Anterior cingulate cortex (tissue), 58 donors: Measurements from ENCODE around the gene SLC35A1.
A peak's percentile ranks its signal among the peaks of the same experiment; 100 is the strongest.
"Not testable (repeated sequence)": the region's sequence is repeated elsewhere in the genome, so short reads cannot be mapped to it uniquely, and the experiment has no call there.

Experiments
- DNase-seq, 58 donors: peaks; one replicate each; lab custom pipeline; 2025; lab: John Stamatoyannopoulos, UW

The SLC35A1 gene

GRCh38 chr6:87472525-87473418 lies at the start of gene SLC35A1:
TSS of gene SLC35A1 (plus strand) at chr6:87472974. CDS start at chr6:87473004, 30 bp downstream.
- peak; percentile 18 to 93 (median 83) for DNase-seq

- DNase-seq = no peak
Measured at GRCh38 chr6:87426789-87427188, 46.0 kb upstream of the SLC35A1 start.

GRCh38 chr6:87430499-87430898 lies 42.3 kb upstream of the SLC35A1 start:
- DNase-seq = no peak

- no peak for DNase-seq
Measured at GRCh38 chr6:87431263-87431662, 41.5 kb upstream of the SLC35A1 start.

GRCh38 chr6:87436435-87436834 lies 36.3 kb upstream of the SLC35A1 start:
- peak in 4 of 58 donors; percentile 0 to 1 (median 1) for DNase-seq

- DNase-seq = no peak
Measured at GRCh38 chr6:87441711-87442110, 31.1 kb upstream of the SLC35A1 start.

- DNase-seq = no peak
Measured at GRCh38 chr6:87444362-87444761, 28.4 kb upstream of the SLC35A1 start.

GRCh38 chr6:87465051-87465450 lies 7.7 kb upstream of the SLC35A1 start:
- DNase-seq = no peak

- peak in 7 of 58 donors; percentile 11 to 62 (median 40) for DNase-seq
Measured at GRCh38 chr6:87473419-87473903, 687 bp downstream of the SLC35A1 start.

- DNase-seq = no peak
Measured at GRCh38 chr6:87481931-87482330, 9.2 kb downstream of the SLC35A1 start.

- no peak for DNase-seq
Measured at GRCh38 chr6:87482366-87482765, 9.6 kb downstream of the SLC35A1 start.

GRCh38 chr6:87483929-87484328 lies 11.2 kb downstream of the SLC35A1 start:
- DNase-seq = peak in 1 of 58 donors; percentile 1

GRCh38 chr6:87484491-87484890 lies 11.7 kb downstream of the SLC35A1 start:
- DNase-seq = no peak

- no peak for DNase-seq
Measured at GRCh38 chr6:87487555-87487954, 14.8 kb downstream of the SLC35A1 start.

- DNase-seq = not testable (repeated sequence)
Measured at GRCh38 chr6:87489326-87489725, 16.6 kb downstream of the SLC35A1 start.

- no peak for DNase-seq
Measured at GRCh38 chr6:87494761-87495422, 22.1 kb downstream of the SLC35A1 start.

- DNase-seq = no peak
Measured at GRCh38 chr6:87498048-87498447, 25.3 kb downstream of the SLC35A1 start.

GRCh38 chr6:87501809-87502572 lies 29.2 kb downstream of the SLC35A1 start:
- no peak for DNase-seq

- DNase-seq = no peak
Measured at GRCh38 chr6:87504441-87504840, 31.7 kb downstream of the SLC35A1 start.

- DNase-seq = no peak
Measured at GRCh38 chr6:87514831-87515230, 42.1 kb downstream of the SLC35A1 start.

- no peak for DNase-seq
Measured at GRCh38 chr6:87518453-87518852, 45.7 kb downstream of the SLC35A1 start.
